ENCODE data around the gene ACSL4. TPM values are rescaled to one million over a fixed set of nuclear protein-coding genes. Genes with fewer than 3 reads are reported as not detected.

Gene ACSL4
- total and polyA plus RNA-seq, 2 donors (not counting 1 experiment from before 2014, with no cell fraction given), result 103 to 678 TPM

GRCh38 chrX:109760922-109761250, 27.8 kb upstream of the ACSL4 start:
- no peak overlapping the region for H3K4me2 ChIP-seq (ENCODE audit: extremely low read depth, insufficient read depth, low read length)
- no peaks in the 10 kb centered on the region for H3K79me2 ChIP-seq (ENCODE audit: control insufficient read depth, insufficient read depth, low read length)
- no peaks in the 10 kb centered on the region for H3K4me1 ChIP-seq (ENCODE audit: control insufficient read depth, extremely low read depth, insufficient read depth, low read length)
- H3K36me3 ChIP-seq (ENCODE audit: control insufficient read depth, insufficient read depth, low read length), result no peaks in the 10 kb centered on the region
- no peaks in the 10 kb centered on the region for H3K9me3 ChIP-seq (ENCODE audit: control insufficient read depth, insufficient read depth, low read depth, low read length)
- H3K9ac ChIP-seq (ENCODE audit: insufficient read depth, low read length), result no peak overlapping the region
- H4K20me1 ChIP-seq (ENCODE audit: control insufficient read depth, extremely low read depth, insufficient read depth, low read length), result no peaks in the 10 kb centered on the region
- no peaks in the 10 kb centered on the region for H3K27me3 ChIP-seq (ENCODE audit: control insufficient read depth, insufficient read depth, low read length)
- no peak overlapping the region for H3K4me3 ChIP-seq (replicated peaks in 1 of 4; ENCODE audit: control extremely low read depth in 1 of 4, insufficient read depth in 1 of 4, low read depth in 3 of 4, low read length in 4 of 4)
- H2AFZ ChIP-seq (ENCODE audit: low read length), result no peak overlapping the region
- H3K27ac ChIP-seq (ENCODE audit: insufficient read depth, low read length), result no peak overlapping the region
- TF ChIP-seq EZH2 (IDR thresholded peaks at IDR 0.05; ENCODE audit: low read length, missing control alignments), result no peak
- TF ChIP-seq CTCF (conservative IDR thresholded peaks at IDR 0.05 in 1 of 2, IDR thresholded peaks at IDR 0.05 in 1 of 2; ENCODE audit: low read depth in 1 of 2, low read length in 2 of 2), result no peak
- DNase-seq (ENCODE audit: low read depth in 2 of 2), result no peak

GRCh38 chrX:109760209-109760921, 27.3 kb upstream of the ACSL4 start:
- H3K4me1 ChIP-seq (ENCODE audit: control insufficient read depth, extremely low read depth, insufficient read depth, low read length), result no peaks in the 10 kb centered on the region
- no peaks in the 10 kb centered on the region for H3K79me2 ChIP-seq (ENCODE audit: control insufficient read depth, insufficient read depth, low read length)
- no peaks in the 10 kb centered on the region for H3K9me3 ChIP-seq (ENCODE audit: control insufficient read depth, insufficient read depth, low read depth, low read length)
- DNase-seq (ENCODE audit: low read depth in 2 of 2), result no peak
- H3K27ac ChIP-seq (ENCODE audit: insufficient read depth, low read length), result no peak overlapping the region
- no peaks in the 10 kb centered on the region for H4K20me1 ChIP-seq (ENCODE audit: control insufficient read depth, extremely low read depth, insufficient read depth, low read length)
- H3K36me3 ChIP-seq (ENCODE audit: control insufficient read depth, insufficient read depth, low read length), result no peaks in the 10 kb centered on the region
- H3K4me2 ChIP-seq (ENCODE audit: extremely low read depth, insufficient read depth, low read length), result no peak overlapping the region
- TF ChIP-seq CTCF (conservative IDR thresholded peaks at IDR 0.05 in 1 of 2, IDR thresholded peaks at IDR 0.05 in 1 of 2; ENCODE audit: low read depth in 1 of 2, low read length in 2 of 2) (no peak), EZH2 (IDR thresholded peaks at IDR 0.05; ENCODE audit: low read length, missing control alignments) (no peak)
- no peak overlapping the region for H3K4me3 ChIP-seq (replicated peaks in 1 of 4; ENCODE audit: control extremely low read depth in 1 of 4, insufficient read depth in 1 of 4, low read depth in 3 of 4, low read length in 4 of 4)
- H3K27me3 ChIP-seq (ENCODE audit: control insufficient read depth, insufficient read depth, low read length), result no peaks in the 10 kb centered on the region
- no peak overlapping the region for H3K9ac ChIP-seq (ENCODE audit: insufficient read depth, low read length)
- no peak overlapping the region for H2AFZ ChIP-seq (ENCODE audit: low read length)

- H4K20me1 ChIP-seq (ENCODE audit: control insufficient read depth, extremely low read depth, insufficient read depth, low read length), result no peaks in the 10 kb centered on the region
Observed at GRCh38 chrX:109753256-109753655, 20.2 kb upstream of the ACSL4 start.

More at GRCh38 chrX:109753256-109753655, 20.2 kb upstream of the ACSL4 start:
- no peak overlapping the region for H3K9ac ChIP-seq (ENCODE audit: insufficient read depth, low read length)
- TF ChIP-seq CTCF (conservative IDR thresholded peaks at IDR 0.05 in 1 of 2, IDR thresholded peaks at IDR 0.05 in 1 of 2; ENCODE audit: low read depth in 1 of 2, low read length in 2 of 2), result no peak
- no peak for TF ChIP-seq EZH2 (IDR thresholded peaks at IDR 0.05; ENCODE audit: low read length, missing control alignments)
- H3K79me2 ChIP-seq (ENCODE audit: control insufficient read depth, insufficient read depth, low read length), result no peaks in the 10 kb centered on the region
- H3K27ac ChIP-seq (ENCODE audit: insufficient read depth, low read length), result no peak overlapping the region
- H3K27me3 ChIP-seq (ENCODE audit: control insufficient read depth, insufficient read depth, low read length), result no peaks in the 10 kb centered on the region
- no peaks in the 10 kb centered on the region for H3K4me1 ChIP-seq (ENCODE audit: control insufficient read depth, extremely low read depth, insufficient read depth, low read length)
- no peak overlapping the region for H3K4me2 ChIP-seq (ENCODE audit: extremely low read depth, insufficient read depth, low read length)
- no peak overlapping the region for H3K4me3 ChIP-seq (replicated peaks in 1 of 4; ENCODE audit: control extremely low read depth in 1 of 4, insufficient read depth in 1 of 4, low read depth in 3 of 4, low read length in 4 of 4)
- no peak overlapping the region for H2AFZ ChIP-seq (ENCODE audit: low read length)
- DNase-seq (ENCODE audit: low read depth in 2 of 2), result no peak
- no peaks in the 10 kb centered on the region for H3K9me3 ChIP-seq (ENCODE audit: control insufficient read depth, insufficient read depth, low read depth, low read length)
- no peaks in the 10 kb centered on the region for H3K36me3 ChIP-seq (ENCODE audit: control insufficient read depth, insufficient read depth, low read length)

Data from fibroblast of lung (primary cell).